Upper lobe of left lung (tissue), 6 donors: ENCODE data around the gene SLIT1. TPM values are rescaled to one million over a fixed set of nuclear protein-coding genes. Genes with fewer than 3 reads are reported as not detected.

Experiments
- ATAC-seq, 2 donors: fragments of 200-7000 bp; cut with Tn5 transposase; one replicate each; pipeline ENCODE4 v1.9.1; 2022; ENCODE audit warnings: mild to moderate bottlenecking in 2 of 2, moderate library complexity in 2 of 2; ENCODE audit not compliant: low FRiP score in 2 of 2
- DNase-seq, 2 donors: peaks; one replicate each; pipeline ENCODE4 v3.0.0-alpha.2; 2019 to 2020
- H3K27ac ChIP-seq, 4 donors: fragments of 200-600 bp; sonication (generic); one replicate each; pipeline ENCODE4 v1.5.1; 2016 to 2019
- H3K27me3 ChIP-seq, 4 donors: fragments of 200-600 bp; sonication (generic); one replicate each; pipeline ENCODE4 v1.5.1; 2017 to 2019
- H3K36me3 ChIP-seq, 4 donors: fragments of 200-600 bp; sonication (generic); one replicate each; pipeline ENCODE4 v1.5.1; 2016 to 2019
- H3K4me1 ChIP-seq, 4 donors: fragments of 200-600 bp; sonication (generic); one replicate each; pipeline ENCODE4 v1.5.1; 2018 to 2019
- H3K4me3 ChIP-seq, 4 donors: fragments of 200-600 bp; sonication (generic); one replicate each; pipeline ENCODE4 v1.5.1; 2017 to 2019; ENCODE audit warnings: mild to moderate bottlenecking in 2 of 4, moderate library complexity in 1 of 4
- H3K9me3 ChIP-seq, 4 donors: fragments of 200-600 bp; sonication (generic); one replicate each; pipeline ENCODE4 v1.5.1; 2018 to 2019
- EP300 ChIP-seq, 4 donors: sonication (generic); formaldehyde crosslinking; IDR thresholded peaks; one replicate each; pipeline ENCODE4 v1.5.1; 2017; ENCODE audit warnings: antibody characterized with exemption in 4 of 4, control low read depth in 2 of 4
- POLR2A ChIP-seq, 4 donors: fragments of 450-650 bp; IDR thresholded peaks; one replicate each; pipeline ENCODE4 v1.5.1; 2016 to 2017; ENCODE audit warnings: antibody characterized with exemption in 4 of 4, mild to moderate bottlenecking in 2 of 4
- POLR2AphosphoS5 ChIP-seq, 2 donors: sonication (generic); formaldehyde crosslinking; IDR thresholded peaks; one replicate each; pipeline ENCODE4 v1.5.1; 2017; ENCODE audit warnings: antibody characterized with exemption in 2 of 2
- WGBS, 2 donors: methylation state at CpG; one replicate each; pipeline ENCODE4 v1.1.5; 2017 to 2018; 5-methylcytosine and 5-hydroxymethylcytosine counted together
- total RNA-seq, 6 donors: library from RNA; depleted of rRNA in 4 of 6; stranded (reverse); fragments of >200 nt in 4 of 6; gene quantifications; one replicate each; pipeline versions ENCODE4 v1.1.0 to v1.2.1, GENCODE V29; 2016 to 2021
- TF ChIP-seq, protein P1 (sequence below), 6 experiments: fragments of 450-650 bp in 4 of 6; fragments of 200-600 bp in 2 of 6; sonication (generic) in 2 of 6; IDR thresholded peaks; one replicate each; pipeline ENCODE4 v1.5.1; 2016 to 2019; ENCODE audit warnings: antibody characterized with exemption in 6 of 6
- donor health status: DM: no; HTN: no; CAD: no; lungs with moderate emphysema.
- donor health status: DM: no; HTN: yes; CAD: no; lungs with severe emphysema.

The SLIT1 gene
- total RNA-seq, 6 donors from 2014 or later, result 0.30 to 1.6 (median 0.54) TPM; not detected in 1

- no peaks in the 10 kb centered on the region for H3K27me3 ChIP-seq
- no peaks in the 10 kb centered on the region for H3K4me1 ChIP-seq
- no peaks in the 10 kb centered on the region for H3K36me3 ChIP-seq
- 68 to 76% methylated on average over 5 to 8 of the region's 8 CpGs for WGBS, 2 donors
- no peak overlapping the region for H3K27ac ChIP-seq
- no peaks in the 10 kb centered on the region for H3K9me3 ChIP-seq
- no peak overlapping the region for H3K4me3 ChIP-seq
- no peak for DNase-seq
- TF ChIP-seq EP300 (IDR thresholded peaks at IDR 0.05) (no peak), POLR2AphosphoS5 (IDR thresholded peaks at IDR 0.05) (no peak), POLR2A (IDR thresholded peaks at IDR 0.05) (no peak)
- TF ChIP-seq, protein P1, sequence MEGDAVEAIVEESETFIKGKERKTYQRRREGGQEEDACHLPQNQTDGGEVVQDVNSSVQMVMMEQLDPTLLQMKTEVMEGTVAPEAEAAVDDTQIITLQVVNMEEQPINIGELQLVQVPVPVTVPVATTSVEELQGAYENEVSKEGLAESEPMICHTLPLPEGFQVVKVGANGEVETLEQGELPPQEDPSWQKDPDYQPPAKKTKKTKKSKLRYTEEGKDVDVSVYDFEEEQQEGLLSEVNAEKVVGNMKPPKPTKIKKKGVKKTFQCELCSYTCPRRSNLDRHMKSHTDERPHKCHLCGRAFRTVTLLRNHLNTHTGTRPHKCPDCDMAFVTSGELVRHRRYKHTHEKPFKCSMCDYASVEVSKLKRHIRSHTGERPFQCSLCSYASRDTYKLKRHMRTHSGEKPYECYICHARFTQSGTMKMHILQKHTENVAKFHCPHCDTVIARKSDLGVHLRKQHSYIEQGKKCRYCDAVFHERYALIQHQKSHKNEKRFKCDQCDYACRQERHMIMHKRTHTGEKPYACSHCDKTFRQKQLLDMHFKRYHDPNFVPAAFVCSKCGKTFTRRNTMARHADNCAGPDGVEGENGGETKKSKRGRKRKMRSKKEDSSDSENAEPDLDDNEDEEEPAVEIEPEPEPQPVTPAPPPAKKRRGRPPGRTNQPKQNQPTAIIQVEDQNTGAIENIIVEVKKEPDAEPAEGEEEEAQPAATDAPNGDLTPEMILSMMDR (IDR thresholded peaks at IDR 0.05), result no peak
- no peak for ATAC-seq
Measured at GRCh38 chr10:97150616-97151015, 35.1 kb downstream of the SLIT1 start.

DNA sequence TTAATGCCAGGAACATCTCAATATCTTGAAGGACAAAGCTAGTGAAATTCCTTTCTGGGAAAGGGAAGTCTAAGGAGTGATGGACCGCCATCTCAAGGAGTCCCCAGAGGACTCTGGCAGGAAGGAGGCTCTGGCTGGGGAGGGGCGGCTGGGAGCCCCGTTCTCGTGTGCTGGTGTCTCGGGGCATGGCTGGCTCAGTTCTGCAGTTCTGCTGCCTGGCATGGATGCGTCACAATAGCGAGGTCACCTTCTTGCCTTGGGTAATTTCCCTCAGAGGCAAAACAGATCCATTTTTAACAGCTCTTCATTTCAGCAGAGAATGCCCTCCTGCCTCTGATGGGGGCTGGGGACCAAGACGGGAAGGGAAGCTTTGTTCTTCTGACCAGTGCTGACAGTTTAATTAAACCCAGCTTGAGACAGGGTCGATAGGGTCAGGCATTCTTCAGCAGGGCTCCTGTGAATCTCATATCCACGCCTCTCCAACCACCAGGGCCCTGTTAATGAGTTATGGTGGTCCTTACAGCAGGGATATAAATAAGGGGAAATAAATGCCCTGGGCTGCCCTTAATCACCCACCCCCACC is 35.7 kb downstream of the SLIT1 start:
- WGBS, 2 donors, result 47 to 53% methylated on average over 9 to 10 of the region's 10 CpGs
- no peak for DNase-seq
- Histone ChIP-seq H3K4me3 (no peak overlapping the region), H3K4me1 (no peaks in the 10 kb centered on the region), H3K27ac (no peak overlapping the region), H3K36me3 (no peaks in the 10 kb centered on the region), H3K27me3 (no peaks in the 10 kb centered on the region), H3K9me3 (no peaks in the 10 kb centered on the region)
- TF ChIP-seq POLR2A (IDR thresholded peaks at IDR 0.05), result no peak
- no peak for TF ChIP-seq POLR2AphosphoS5 (IDR thresholded peaks at IDR 0.05)
- no peak for TF ChIP-seq EP300 (IDR thresholded peaks at IDR 0.05)
- TF ChIP-seq, protein P1 (IDR thresholded peaks at IDR 0.05), result no peak
- no peak for ATAC-seq

- Histone ChIP-seq H3K4me1 (no peaks in the 10 kb centered on the region), H3K27ac (no peak overlapping the region), H3K9me3 (no peaks in the 10 kb centered on the region), H3K27me3 (no peaks in the 10 kb centered on the region), H3K4me3 (no peak overlapping the region), H3K36me3 (no peaks in the 10 kb centered on the region)
- TF ChIP-seq POLR2AphosphoS5 (IDR thresholded peaks at IDR 0.05) (no peak), EP300 (IDR thresholded peaks at IDR 0.05) (no peak), POLR2A (IDR thresholded peaks at IDR 0.05) (no peak)
- TF ChIP-seq, protein P1 (IDR thresholded peaks at IDR 0.05), result no peak
- WGBS, 2 donors, result 89 to 95% methylated on average over 11 to 16 of the region's 16 CpGs
- no peak for ATAC-seq
- DNase-seq, result no peak
Measured at GRCh38 chr10:97149079-97149531, 36.7 kb downstream of the SLIT1 start.

GRCh38 chr10:97144297-97144696 is 41.5 kb downstream of the SLIT1 start:
- TF ChIP-seq POLR2AphosphoS5 (IDR thresholded peaks at IDR 0.05), result no peak
- no peak for TF ChIP-seq POLR2A (IDR thresholded peaks at IDR 0.05)
- TF ChIP-seq EP300 (IDR thresholded peaks at IDR 0.05), result no peak
- TF ChIP-seq, protein P1 (IDR thresholded peaks at IDR 0.05), result no peak
- 81% methylated on average over 2 of the region's 2 CpGs for WGBS, 2 donors
- DNase-seq (no peak), ATAC-seq (no peak)
- H3K27ac ChIP-seq, result no peak overlapping the region
- no peaks in the 10 kb centered on the region for H3K36me3 ChIP-seq
- no peaks in the 10 kb centered on the region for H3K27me3 ChIP-seq
- H3K9me3 ChIP-seq, result no peaks in the 10 kb centered on the region
- H3K4me1 ChIP-seq, result no peaks in the 10 kb centered on the region
- no peak overlapping the region for H3K4me3 ChIP-seq

DNA sequence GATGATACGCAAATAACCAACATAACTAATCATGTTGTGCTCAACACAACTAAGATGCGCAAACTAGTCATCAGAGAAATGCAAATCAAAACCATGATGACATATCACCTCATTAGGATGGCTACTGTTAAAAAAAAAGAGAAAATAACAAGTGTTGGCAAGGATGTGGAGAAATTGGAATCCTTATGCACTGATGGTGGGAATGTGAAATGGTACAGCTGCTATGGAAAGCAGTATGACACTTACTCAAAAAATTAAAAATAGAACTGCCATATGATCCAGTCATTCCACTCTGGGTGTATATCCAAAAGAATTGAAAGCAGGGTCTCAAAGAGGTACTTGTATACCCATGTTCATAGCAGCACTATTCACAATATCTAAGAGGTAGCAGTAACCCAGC is 42.9 kb downstream of the SLIT1 start:
- no peaks in the 10 kb centered on the region for H3K4me1 ChIP-seq
- no peaks in the 10 kb centered on the region for H3K36me3 ChIP-seq
- no peaks in the 10 kb centered on the region for H3K9me3 ChIP-seq
- no peak overlapping the region for H3K4me3 ChIP-seq
- TF ChIP-seq POLR2AphosphoS5 (IDR thresholded peaks at IDR 0.05) (no peak), EP300 (IDR thresholded peaks at IDR 0.05) (no peak), POLR2A (IDR thresholded peaks at IDR 0.05) (no peak)
- TF ChIP-seq, protein P1 (IDR thresholded peaks at IDR 0.05), result no peak
- H3K27me3 ChIP-seq, result no peaks in the 10 kb centered on the region
- DNase-seq (no peak), ATAC-seq (no peak)
- 81 to 93% methylated on average over 2 of the region's 2 CpGs for WGBS, 2 donors
- H3K27ac ChIP-seq, result no peak overlapping the region
